Panc1 (cell line): ENCODE results near the gene MED9.

Experiments
- CTCF ChIP-seq: fragments of 450-650 bp; IDR thresholded peaks from 2 replicates; pipeline ENCODE4 v1.5.1; 2017; ENCODE audit warnings: mild to moderate bottlenecking
- POLR2AphosphoS5 ChIP-seq: IDR thresholded peaks from 2 replicates; pipeline ENCODE4 v1.6.1; 2012; ENCODE audit warnings: mild to moderate bottlenecking, low read depth, low read length, moderate library complexity
- REST ChIP-seq, 2 experiments: IDR thresholded peaks; 2 replicates each; pipeline ENCODE4 v1.6.1; 2011 to 2012; ENCODE audit warnings: low read depth in 2 of 2, control low read depth in 1 of 2, low read length in 1 of 2, mild to moderate bottlenecking in 1 of 2, moderate library complexity in 1 of 2; ENCODE audit not compliant: insufficient read depth in 1 of 2
- SIN3A ChIP-seq: IDR thresholded peaks from 2 replicates; pipeline ENCODE4 v1.6.1; 2012; ENCODE audit warnings: low read depth, mild to moderate bottlenecking, low read length, moderate library complexity, borderline replicate concordance; ENCODE audit not compliant: insufficient read depth
- TCF7L2 ChIP-seq: IDR thresholded peaks from 2 replicates; pipeline ENCODE4 v1.6.1; 2011; ENCODE audit warnings: mild to moderate bottlenecking, low read depth, low read length, inconsistent platforms

GRCh38 chr17:17510456-17511292, 33.9 kb downstream of the MED9 start:
- TF ChIP-seq CTCF: no peak
- no peak for TF ChIP-seq REST (IDR thresholded peaks at IDR 0.05; ENCODE audit: insufficient read depth in 1 of 2, low read depth in 2 of 2, low read length in 1 of 2)
- TF ChIP-seq POLR2AphosphoS5: no peak
- no peak for TF ChIP-seq TCF7L2
- no peak for TF ChIP-seq SIN3A
